ENCODE data around the gene MSI2. TPM values are rescaled to one million over a fixed set of nuclear protein-coding genes. Genes with fewer than 3 reads are reported as not detected.

Gene MSI2
- total RNA-seq, 1 donor from 2014 or later: 144 TPM

DNA sequence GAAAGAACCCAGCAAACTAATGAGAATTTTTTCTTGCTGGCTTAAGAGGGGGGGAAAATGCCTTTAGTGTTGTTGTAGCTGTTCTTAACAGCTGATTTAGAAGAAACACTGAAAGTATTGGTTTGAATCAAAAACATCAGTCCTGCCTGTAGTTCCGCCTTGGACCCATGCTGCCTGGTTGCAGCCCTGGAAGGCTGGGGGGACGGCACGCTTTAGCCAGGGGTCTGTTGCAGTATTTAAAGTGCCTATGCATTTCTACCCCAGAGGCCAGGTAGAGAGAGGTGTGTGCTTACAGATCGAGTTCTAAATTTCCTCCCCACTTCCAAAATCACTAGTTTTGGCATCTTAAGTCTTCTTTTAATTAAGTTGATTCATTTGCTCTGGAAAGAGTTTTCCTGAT lies 286.9 kb downstream of the MSI2 start:
- Mint-ChIP-seq H3K4me1 (peaks cover 80% of the 10 kb centered on the region), H3K36me3 (no peaks in the 10 kb centered on the region), H3K9me3 (no peaks in the 10 kb centered on the region), H3K27ac (no peak overlapping the region), H3K4me3 (no peak overlapping the region), H3K27me3 (ENCODE audit: low read depth) (peaks cover 12% of the 10 kb centered on the region)
- TF ChIP-seq, protein P1, sequence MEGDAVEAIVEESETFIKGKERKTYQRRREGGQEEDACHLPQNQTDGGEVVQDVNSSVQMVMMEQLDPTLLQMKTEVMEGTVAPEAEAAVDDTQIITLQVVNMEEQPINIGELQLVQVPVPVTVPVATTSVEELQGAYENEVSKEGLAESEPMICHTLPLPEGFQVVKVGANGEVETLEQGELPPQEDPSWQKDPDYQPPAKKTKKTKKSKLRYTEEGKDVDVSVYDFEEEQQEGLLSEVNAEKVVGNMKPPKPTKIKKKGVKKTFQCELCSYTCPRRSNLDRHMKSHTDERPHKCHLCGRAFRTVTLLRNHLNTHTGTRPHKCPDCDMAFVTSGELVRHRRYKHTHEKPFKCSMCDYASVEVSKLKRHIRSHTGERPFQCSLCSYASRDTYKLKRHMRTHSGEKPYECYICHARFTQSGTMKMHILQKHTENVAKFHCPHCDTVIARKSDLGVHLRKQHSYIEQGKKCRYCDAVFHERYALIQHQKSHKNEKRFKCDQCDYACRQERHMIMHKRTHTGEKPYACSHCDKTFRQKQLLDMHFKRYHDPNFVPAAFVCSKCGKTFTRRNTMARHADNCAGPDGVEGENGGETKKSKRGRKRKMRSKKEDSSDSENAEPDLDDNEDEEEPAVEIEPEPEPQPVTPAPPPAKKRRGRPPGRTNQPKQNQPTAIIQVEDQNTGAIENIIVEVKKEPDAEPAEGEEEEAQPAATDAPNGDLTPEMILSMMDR (IDR thresholded peaks at IDR 0.05; ENCODE audit: unreplicated experiment): no peak
- no peak for DNase-seq (ENCODE audit: low spot score in 2 of 2, unreplicated experiment in 2 of 2)

DNA sequence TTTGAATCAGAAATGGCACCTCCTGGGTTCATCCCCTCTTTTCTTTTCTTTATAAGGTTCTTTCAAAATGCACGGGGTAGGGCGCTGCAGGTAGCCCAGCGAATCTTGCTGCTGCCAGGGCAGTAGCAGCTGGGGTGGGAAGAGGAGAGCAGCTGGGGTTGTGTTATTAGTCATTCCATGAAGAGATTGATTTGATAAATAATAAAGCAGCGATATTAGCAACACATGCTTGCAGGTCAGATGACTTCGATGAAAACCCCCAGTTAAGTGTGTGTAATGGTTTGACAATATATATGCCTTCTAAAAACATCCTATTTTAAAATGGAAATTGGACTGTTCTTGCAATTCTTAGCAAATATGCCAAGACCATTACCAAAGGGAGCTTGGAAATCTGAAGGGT lies 288.1 kb downstream of the MSI2 start:
- H3K4me3 Mint-ChIP-seq: no peak overlapping the region
- no peaks in the 10 kb centered on the region for H3K36me3 Mint-ChIP-seq
- H3K4me1 Mint-ChIP-seq: peaks cover 75% of the 10 kb centered on the region
- TF ChIP-seq, protein P1 (IDR thresholded peaks at IDR 0.05; ENCODE audit: unreplicated experiment): no peak
- no peak overlapping the region for H3K27ac Mint-ChIP-seq
- H3K9me3 Mint-ChIP-seq: no peaks in the 10 kb centered on the region
- H3K27me3 Mint-ChIP-seq (ENCODE audit: low read depth): peaks cover 12% of the 10 kb centered on the region
- no peak for DNase-seq (ENCODE audit: low spot score in 2 of 2, unreplicated experiment in 2 of 2)

DNA sequence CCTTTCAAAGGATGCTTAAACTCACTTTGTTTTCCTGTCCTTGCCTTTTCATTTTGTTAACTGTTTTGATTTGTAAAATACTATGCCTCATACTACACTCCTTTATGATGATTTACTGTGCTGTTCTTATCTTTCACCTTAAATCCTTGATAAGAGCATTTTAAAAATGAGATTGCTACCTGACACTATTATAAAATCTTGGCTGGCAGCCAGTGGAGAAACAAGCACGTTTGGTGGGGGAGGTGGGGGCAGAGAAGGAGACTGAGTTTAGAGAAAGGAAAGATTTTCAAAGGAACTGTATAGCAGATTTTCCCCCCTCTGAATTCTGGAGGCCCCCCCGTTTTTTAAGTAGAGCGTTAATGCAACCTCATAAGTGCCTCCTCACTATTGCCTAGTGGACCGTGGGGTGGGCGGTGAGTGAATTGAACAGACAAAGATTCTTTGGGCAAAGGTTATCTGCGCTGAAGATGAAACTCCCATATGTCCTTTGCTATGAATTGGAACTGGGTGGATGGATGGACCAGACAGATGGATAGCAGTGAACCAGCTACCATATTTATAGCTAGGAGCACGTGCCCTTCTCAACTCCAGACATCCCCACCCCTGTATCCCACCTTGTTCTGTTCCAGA lies 288.6 kb downstream of the MSI2 start:
- peaks cover 72% of the 10 kb centered on the region for H3K4me1 Mint-ChIP-seq
- peak overlapping the region; percentile 4 for H3K4me3 Mint-ChIP-seq
- H3K36me3 Mint-ChIP-seq: no peaks in the 10 kb centered on the region
- H3K27ac Mint-ChIP-seq: peak overlapping the region; percentile 16
- no peak for DNase-seq (ENCODE audit: low spot score in 2 of 2, unreplicated experiment in 2 of 2)
- peaks cover 14% of the 10 kb centered on the region for H3K27me3 Mint-ChIP-seq (ENCODE audit: low read depth)
- H3K9me3 Mint-ChIP-seq: no peaks in the 10 kb centered on the region
- TF ChIP-seq, protein P1 (IDR thresholded peaks at IDR 0.05; ENCODE audit: unreplicated experiment): no peak

DNA sequence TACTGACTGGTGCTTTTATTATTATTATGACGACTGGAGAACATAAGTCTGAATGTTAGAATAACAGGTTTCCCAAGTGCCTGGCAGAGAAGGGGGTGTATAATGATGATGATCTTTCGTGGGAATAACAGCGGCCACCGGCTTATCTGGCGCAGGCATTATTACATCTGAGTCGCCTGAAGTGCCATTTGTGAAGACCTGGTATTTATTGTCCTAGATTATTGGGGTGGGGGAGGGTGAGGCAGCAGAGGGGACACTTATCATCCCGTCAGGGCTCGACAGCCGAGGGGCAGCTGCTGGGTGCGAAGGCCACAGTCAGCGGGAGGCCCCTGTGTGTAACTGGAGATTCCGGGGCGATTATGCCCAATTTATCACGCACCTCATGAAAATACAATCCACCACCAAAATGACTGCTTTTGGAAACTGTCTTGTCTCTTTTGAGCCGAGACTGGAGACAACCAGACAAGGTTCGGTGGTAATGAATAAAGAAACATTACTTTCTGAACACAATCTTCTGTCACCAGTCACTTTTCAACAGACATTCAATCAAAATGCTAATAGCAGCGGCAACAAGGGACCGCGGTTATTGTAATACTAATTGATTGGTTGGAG lies 289.5 kb downstream of the MSI2 start:
- no peaks in the 10 kb centered on the region for H3K9me3 Mint-ChIP-seq
- H3K36me3 Mint-ChIP-seq: no peaks in the 10 kb centered on the region
- DNase-seq (ENCODE audit: low spot score in 2 of 2, unreplicated experiment in 2 of 2): no peak
- peaks cover 14% of the 10 kb centered on the region for H3K27me3 Mint-ChIP-seq (ENCODE audit: low read depth)
- H3K27ac Mint-ChIP-seq: no peak overlapping the region
- TF ChIP-seq, protein P1 (IDR thresholded peaks at IDR 0.05; ENCODE audit: unreplicated experiment): no peak
- H3K4me3 Mint-ChIP-seq: peak overlapping the region; percentile 12
- H3K4me1 Mint-ChIP-seq: peaks cover 71% of the 10 kb centered on the region

DNA sequence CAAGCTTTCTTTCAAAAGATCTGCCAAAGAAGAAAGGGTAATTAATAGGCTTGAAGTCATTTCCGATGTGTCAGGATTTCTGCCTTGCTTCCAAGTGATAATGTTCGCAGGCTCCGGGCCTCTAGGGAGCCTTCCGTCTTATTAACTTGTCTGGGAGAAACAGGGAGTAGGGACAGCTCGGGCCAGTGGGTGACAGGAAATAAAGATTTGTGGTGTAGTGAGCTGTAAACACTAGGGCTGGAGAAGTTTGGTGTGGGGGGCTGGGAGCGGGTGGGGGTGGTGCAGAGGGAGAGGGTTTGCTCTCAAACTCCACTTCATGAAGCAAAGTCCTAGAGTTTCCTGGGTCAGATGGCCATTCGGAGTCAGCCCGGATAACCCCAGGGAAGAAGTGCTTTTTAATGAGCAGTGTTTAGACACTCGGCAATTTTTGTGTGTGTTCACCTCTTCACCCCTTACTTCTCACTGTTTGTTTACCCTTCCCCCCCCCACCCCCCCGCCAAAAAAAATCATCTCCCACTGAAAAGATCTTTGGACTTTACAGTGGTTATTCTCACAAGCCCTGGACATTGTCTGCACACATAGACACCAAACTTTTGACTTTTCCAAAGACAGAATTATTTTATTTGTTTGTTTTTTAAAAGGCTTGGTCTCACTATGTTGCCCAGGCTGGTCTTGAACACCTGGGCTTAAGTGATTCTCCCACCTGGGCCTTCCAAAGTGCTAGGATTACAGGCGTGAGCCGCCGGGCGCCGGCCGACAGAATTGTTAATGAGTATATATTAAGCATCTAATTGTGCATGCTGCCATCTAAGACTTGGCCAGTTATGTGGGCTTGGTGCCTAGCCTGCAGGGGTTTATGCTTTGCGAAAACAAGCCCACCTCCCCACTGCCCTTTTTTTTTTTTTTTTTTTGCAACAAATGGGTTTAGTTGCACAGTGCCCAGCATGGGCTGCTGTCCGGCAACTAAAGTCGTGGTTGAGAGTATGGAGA lies 292.4 kb downstream of the MSI2 start:
- Mint-ChIP-seq H3K9me3 (no peaks in the 10 kb centered on the region), H3K4me3 (no peak overlapping the region), H3K4me1 (peaks cover 73% of the 10 kb centered on the region), H3K27ac (peak overlapping the region; percentile 37), H3K27me3 (ENCODE audit: low read depth) (peaks cover 10% of the 10 kb centered on the region), H3K36me3 (no peaks in the 10 kb centered on the region)
- no peak for DNase-seq (ENCODE audit: low spot score in 2 of 2, unreplicated experiment in 2 of 2)
- TF ChIP-seq, protein P1 (IDR thresholded peaks at IDR 0.05; ENCODE audit: unreplicated experiment): no peak

Data from mesothelial cell of epicardium (in vitro differentiated cells).